ENCODE results near the gene PAK4. TPM values are rescaled to one million over a fixed set of nuclear protein-coding genes. Genes with fewer than 3 reads are reported as not detected.

PAK4 gene
- total and polyA plus RNA-seq, 7 donors, result 7.2 to 22.0 (median 12.5) TPM

- Histone ChIP-seq H3K36me3 (ENCODE audit: insufficient read depth in 1 of 2, low read depth in 1 of 2) (no peaks in the 10 kb centered on the region), H3K9me3 (no peaks in the 10 kb centered on the region), H3K27me3 (ENCODE audit: insufficient read depth in 3 of 3, low read length in 2 of 3) (no peaks in the 10 kb centered on the region), H3K4me1 (no peaks in the 10 kb centered on the region), H3K27ac (no peak overlapping the region), H3K4me3 (no peak overlapping the region)
- no peak for TF ChIP-seq CTCF (IDR thresholded peaks at IDR 0.05)
- intact Hi-C loops (cut with DNase I), result no loop called here
- WGBS, 3 donors, result 92 to 96% (median 93%) methylated on average over 10 of the region's 10 CpGs
- no peak for ATAC-seq
- no peak for DNase-seq
These were observed 26.5 kb downstream of the PAK4 start for GRCh38 chr19:39152066-39152465.

GRCh38 chr19:39154100-39154628 is 28.6 kb downstream of the PAK4 start:
- TF ChIP-seq CTCF (IDR thresholded peaks at IDR 0.05), result no peak
- 76 to 82% (median 80%) methylated on average over 13 of the region's 13 CpGs for WGBS, 3 donors
- H3K27ac ChIP-seq, result no peak overlapping the region
- no peak overlapping the region for H3K4me3 ChIP-seq
- intact Hi-C loops (cut with DNase I), result no loop called here
- H3K9me3 ChIP-seq, result no peaks in the 10 kb centered on the region
- no peaks in the 10 kb centered on the region for H3K27me3 ChIP-seq (ENCODE audit: insufficient read depth in 3 of 3, low read length in 2 of 3)
- DNase-seq (no peak), ATAC-seq (no peak)
- no peaks in the 10 kb centered on the region for H3K4me1 ChIP-seq
- H3K36me3 ChIP-seq (ENCODE audit: insufficient read depth in 1 of 2, low read depth in 1 of 2), result no peaks in the 10 kb centered on the region

GRCh38 chr19:39154629-39155100 is 29.1 kb downstream of the PAK4 start:
- no peak for TF ChIP-seq CTCF (IDR thresholded peaks at IDR 0.05)
- H3K4me1 ChIP-seq, result no peaks in the 10 kb centered on the region
- ATAC-seq (no peak), DNase-seq (no peak)
- H3K9me3 ChIP-seq, result no peaks in the 10 kb centered on the region
- no peaks in the 10 kb centered on the region for H3K27me3 ChIP-seq (ENCODE audit: insufficient read depth in 3 of 3, low read length in 2 of 3)
- H3K27ac ChIP-seq, result no peak overlapping the region
- 66 to 78% (median 70%) methylated on average over 9 to 11 of the region's 11 CpGs for WGBS, 3 donors
- no peaks in the 10 kb centered on the region for H3K36me3 ChIP-seq (ENCODE audit: insufficient read depth in 1 of 2, low read depth in 1 of 2)
- intact Hi-C loops (cut with DNase I), result no loop called here
- H3K4me3 ChIP-seq, result no peak overlapping the region

GRCh38 chr19:39155114-39155700 is 29.6 kb downstream of the PAK4 start:
- Histone ChIP-seq H3K27me3 (ENCODE audit: insufficient read depth in 3 of 3, low read length in 2 of 3) (no peaks in the 10 kb centered on the region), H3K36me3 (ENCODE audit: insufficient read depth in 1 of 2, low read depth in 1 of 2) (no peaks in the 10 kb centered on the region), H3K4me3 (no peak overlapping the region), H3K9me3 (no peaks in the 10 kb centered on the region), H3K4me1 (no peaks in the 10 kb centered on the region), H3K27ac (no peak overlapping the region)
- ATAC-seq, result no peak
- intact Hi-C loops (cut with DNase I), result no loop called here
- TF ChIP-seq CTCF (IDR thresholded peaks at IDR 0.05), result no peak
- no peak for DNase-seq
- WGBS, 3 donors, result 83 to 86% (median 85%) methylated on average over 10 to 11 of the region's 11 CpGs

GRCh38 chr19:39155741-39156140 is 30.2 kb downstream of the PAK4 start:
- Histone ChIP-seq H3K4me1 (no peaks in the 10 kb centered on the region), H3K27me3 (ENCODE audit: insufficient read depth in 3 of 3, low read length in 2 of 3) (no peaks in the 10 kb centered on the region), H3K36me3 (ENCODE audit: insufficient read depth in 1 of 2, low read depth in 1 of 2) (no peaks in the 10 kb centered on the region), H3K4me3 (no peak overlapping the region), H3K27ac (no peak overlapping the region), H3K9me3 (no peaks in the 10 kb centered on the region)
- ATAC-seq (no peak), DNase-seq (no peak)
- 80 to 88% (median 86%) methylated on average over 15 of the region's 15 CpGs for WGBS, 3 donors
- TF ChIP-seq CTCF (IDR thresholded peaks at IDR 0.05), result no peak
- intact Hi-C loops (cut with DNase I), result no loop called here
